ENCODE measurements around the gene FGGY. TPM values are rescaled to one million over a fixed set of nuclear protein-coding genes. Genes with fewer than 3 reads are reported as not detected.
A peak's percentile ranks its signal among the peaks of the same experiment; 100 is the strongest.

FGGY gene
- total RNA-seq, 1 donor from 2014 or later: 72.2 TPM

DNA sequence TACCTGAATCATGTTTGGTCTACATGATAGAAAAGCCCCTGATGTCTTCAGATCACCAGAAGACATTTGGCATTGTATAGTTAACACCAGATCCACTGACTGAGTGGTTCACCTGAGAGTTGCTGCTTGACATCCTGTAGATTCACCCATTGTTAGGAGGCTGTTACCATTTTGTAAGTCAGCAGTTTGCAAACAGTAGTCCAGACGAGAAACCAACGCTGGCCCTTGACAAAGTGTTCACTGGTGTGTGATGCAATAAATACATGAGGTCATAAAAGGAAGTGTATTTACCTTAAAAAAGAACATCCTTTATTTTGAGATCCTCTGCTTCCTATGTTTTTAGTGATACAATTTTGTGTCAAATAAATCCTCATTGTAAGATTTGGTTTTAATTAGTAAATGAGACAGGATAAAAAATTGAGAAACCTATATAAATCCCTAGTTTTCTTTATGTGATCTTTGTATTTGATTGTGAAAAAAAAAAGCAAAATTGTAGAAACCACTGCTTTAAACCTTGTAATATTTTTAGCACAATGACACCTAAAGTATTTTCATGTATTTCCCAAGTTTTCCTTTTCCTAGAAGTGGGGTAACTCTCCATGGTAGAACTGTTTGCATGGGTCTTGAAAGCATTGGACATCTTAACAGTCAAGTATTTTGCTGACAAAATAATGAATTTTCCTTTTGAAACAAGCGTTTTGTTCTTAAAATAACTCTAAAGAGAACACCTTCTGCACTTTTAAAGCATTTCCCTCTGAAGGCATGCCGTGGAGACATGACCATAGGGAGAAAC is 204.3 kb downstream of the FGGY start:
- no peak for DNase-seq (ENCODE audit: low spot score)
- no peak for ATAC-seq

- ATAC-seq: no peak
- no peak for DNase-seq (ENCODE audit: low spot score)
Measured at GRCh38 chr1:59502009-59502691, 205.3 kb downstream of the FGGY start.

DNA sequence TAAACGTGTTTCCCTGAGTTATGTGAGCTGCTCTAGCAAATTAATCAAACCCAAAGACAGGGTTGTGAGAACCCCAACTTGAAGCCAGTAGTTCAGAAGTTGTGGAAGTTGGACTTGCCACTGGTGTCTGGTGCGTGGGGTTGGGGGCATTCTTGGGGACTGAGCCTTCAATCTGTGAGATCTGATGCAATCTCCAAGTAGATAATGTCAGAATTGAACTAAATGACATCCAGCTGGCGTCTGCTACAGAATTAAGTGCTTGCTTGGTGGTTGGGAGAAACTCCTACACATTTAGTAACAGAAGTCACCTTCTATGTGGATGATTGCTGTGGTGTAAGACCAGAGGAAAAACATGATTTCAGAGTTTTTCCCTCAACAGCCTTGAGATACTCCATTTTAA is 207.4 kb downstream of the FGGY start:
- no peak for ATAC-seq
- DNase-seq (ENCODE audit: low spot score): no peak

DNA sequence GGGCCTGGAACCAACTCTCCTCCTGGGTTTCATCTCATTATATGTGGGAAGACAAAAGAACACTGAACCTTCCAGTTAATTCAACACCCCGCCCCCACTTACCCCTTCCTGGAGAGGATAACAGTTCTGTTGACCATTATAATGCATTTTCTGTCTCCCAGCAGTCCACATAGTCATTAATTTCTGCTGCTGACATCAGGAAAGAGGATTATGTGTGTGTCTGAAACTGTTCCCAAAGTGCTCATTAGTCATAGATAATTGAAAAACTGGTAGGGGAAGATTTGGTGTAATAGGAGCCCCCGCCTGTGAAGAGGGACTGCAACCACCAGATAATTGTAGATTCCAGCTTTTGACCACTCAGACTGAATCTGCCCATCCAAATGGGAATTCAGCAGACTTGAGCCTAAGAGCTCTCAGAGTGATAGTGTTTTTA is 208.7 kb downstream of the FGGY start:
- DNase-seq (ENCODE audit: low spot score): no peak
- ATAC-seq: no peak

DNA sequence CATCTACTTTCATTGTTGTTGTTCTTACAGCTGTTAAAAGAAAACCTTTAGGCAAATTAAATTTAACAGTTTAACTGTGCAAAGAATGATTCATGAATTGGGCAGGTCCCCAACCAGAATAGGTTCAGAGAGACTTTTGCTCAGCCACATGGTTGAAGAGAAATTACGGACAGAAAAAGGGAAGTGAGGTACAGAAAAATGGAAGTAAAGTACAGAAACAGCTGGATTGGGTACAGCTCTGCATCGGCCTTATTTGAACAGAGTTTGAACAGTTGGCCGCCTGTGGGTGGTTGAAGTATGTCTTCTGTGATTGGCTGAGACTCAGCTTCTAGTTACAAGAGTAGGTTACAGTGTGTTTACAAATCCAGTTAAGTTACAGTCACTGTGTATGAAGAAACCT is 210.1 kb downstream of the FGGY start:
- peak; percentile 87 for ATAC-seq
- no peak for DNase-seq (ENCODE audit: low spot score)

GRCh38 chr1:59509341-59509875 is 212.5 kb downstream of the FGGY start:
- no peak for ATAC-seq
- no peak for DNase-seq (ENCODE audit: low spot score)

DNA sequence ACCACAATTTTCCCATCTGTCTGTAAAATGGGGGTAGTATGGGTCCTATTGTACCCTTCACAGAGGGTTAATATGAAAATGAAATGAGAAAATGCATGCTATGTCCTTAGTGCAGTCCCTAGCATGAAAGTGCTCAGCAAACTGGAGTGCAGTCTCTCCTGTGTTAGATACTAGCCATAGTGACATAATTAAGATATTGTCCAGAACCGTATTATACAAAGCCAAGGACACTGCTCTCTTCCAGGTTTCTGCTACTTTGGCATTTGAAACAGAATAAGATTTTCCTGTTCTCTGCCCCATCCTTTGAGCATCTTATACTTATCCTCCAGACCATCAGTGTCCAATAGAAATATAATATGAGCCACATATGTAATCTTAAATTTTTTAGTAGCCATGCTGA is 213.4 kb downstream of the FGGY start:
- ATAC-seq (no peak), DNase-seq (ENCODE audit: low spot score) (no peak)

GRCh38 chr1:59511476-59512465 is 214.9 kb downstream of the FGGY start:
- DNase-seq (ENCODE audit: low spot score): no peak
- ATAC-seq: peak; percentile 36

DNA sequence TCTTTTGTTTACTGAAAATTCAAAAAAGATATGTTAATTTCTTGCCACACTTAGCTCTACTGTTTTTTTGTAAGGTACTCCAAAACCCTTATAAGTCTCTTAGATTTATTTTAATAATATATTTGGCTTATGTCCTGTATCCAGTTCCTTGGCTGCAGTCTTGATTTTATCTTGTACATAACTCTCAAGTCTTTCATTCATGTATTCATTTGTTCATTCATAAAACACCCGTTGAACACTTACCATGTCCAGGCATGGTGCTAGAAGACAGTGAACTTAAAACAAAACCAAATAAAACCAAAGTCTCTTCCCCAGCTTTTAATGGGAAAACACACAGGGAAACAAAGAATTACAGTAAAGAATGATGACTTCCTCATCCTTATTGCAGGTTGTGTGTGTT is 215.8 kb downstream of the FGGY start:
- no peak for ATAC-seq

GRCh38 chr1:59514061-59514909 is 217.4 kb downstream of the FGGY start:
- DNase-seq (ENCODE audit: low spot score): no peak
- no peak for ATAC-seq

More for the DNA sequence above, 215.8 kb downstream of the FGGY start:
- DNase-seq (ENCODE audit: low spot score): no peak

- DNase-seq (ENCODE audit: low spot score) (no peak), ATAC-seq (peak; percentile 60)
Measured at GRCh38 chr1:59516881-59517280, 220.0 kb downstream of the FGGY start.

GRCh38 chr1:59520194-59520593 is 223.3 kb downstream of the FGGY start:
- ATAC-seq: no peak
- no peak for DNase-seq (ENCODE audit: low spot score)

GRCh38 chr1:59520827-59521418 is 224.0 kb downstream of the FGGY start:
- DNase-seq (ENCODE audit: low spot score) (no peak), ATAC-seq (peak; percentile 36)

- DNase-seq (ENCODE audit: low spot score) (no peak), ATAC-seq (no peak)
Measured at GRCh38 chr1:59521456-59521855, 224.6 kb downstream of the FGGY start.

GRCh38 chr1:59522925-59523505 is 226.1 kb downstream of the FGGY start:
- no peak for DNase-seq (ENCODE audit: low spot score)
- ATAC-seq: no peak

DNA sequence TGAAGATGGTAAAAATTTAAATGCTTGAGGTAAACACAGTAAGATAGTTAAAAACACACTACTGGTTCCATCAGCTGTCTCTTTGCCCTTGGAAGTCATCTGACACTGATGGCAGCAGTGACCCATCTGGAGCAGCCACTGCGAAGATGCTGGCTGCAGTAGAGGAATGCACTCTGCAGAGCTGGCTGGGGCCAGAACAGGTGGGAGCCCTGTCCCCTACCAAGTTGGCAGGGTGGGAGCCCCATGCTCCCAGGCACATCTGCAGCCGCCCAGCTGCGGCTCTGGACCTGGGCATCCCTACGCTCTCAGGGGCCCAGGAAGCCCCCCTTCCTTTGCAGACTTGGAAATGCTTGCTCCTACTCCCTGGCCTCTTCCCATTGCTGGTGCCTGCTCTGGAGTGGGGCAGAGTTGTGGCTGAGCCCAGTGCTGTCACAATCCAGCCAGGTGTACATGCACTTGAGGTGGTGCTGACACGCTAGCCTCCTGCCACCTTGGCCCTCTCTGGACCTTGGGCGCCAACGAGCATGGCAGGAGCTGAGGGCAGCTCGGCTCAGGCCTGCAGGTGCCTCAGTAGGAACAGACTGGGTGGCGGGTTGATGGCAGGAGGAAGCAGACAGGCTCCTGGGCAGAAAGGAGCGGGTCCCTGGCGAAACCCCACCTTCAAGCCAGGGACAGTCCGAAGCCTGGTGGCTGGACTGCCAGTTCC is 227.0 kb downstream of the FGGY start:
- ATAC-seq: peak; percentile 13
- DNase-seq (ENCODE audit: low spot score): no peak

- ATAC-seq (no peak), DNase-seq (ENCODE audit: low spot score) (no peak)
Measured at GRCh38 chr1:59526240-59526639, 229.3 kb downstream of the FGGY start.

GRCh38 chr1:59528471-59528870 is 231.6 kb downstream of the FGGY start:
- no peak for ATAC-seq
- no peak for DNase-seq (ENCODE audit: low spot score)

- ATAC-seq (no peak), DNase-seq (ENCODE audit: low spot score) (no peak)
Measured at GRCh38 chr1:59528900-59529299, 232.0 kb downstream of the FGGY start.
